ENCODE results near the gene CHRM2. TPM values are rescaled to one million over a fixed set of nuclear protein-coding genes. Genes with fewer than 3 reads are reported as not detected.

CHRM2 gene
- total and polyA plus RNA-seq, 4 donors = 5.3 to 29.1 (median 13.2) TPM

DNA sequence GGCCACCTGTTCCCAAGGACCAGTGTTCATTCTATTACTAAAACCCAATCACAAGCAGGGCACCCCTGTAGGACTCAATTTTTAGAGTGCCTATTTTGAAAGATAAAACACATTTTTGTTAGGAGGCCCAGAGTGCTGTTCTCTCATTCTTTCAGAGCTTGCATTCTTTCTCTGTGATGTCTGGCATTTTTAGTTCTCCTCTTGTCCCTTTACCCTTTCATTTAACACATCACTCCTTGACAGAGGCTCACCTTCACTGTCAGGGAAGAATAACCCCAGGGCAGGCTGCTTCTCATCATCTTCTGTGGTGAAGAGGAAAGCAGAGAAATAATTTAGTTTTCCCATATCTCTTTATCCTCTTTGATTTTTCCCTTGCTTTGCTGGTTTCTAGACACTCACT lies 73.9 kb downstream of the CHRM2 start:
- Histone ChIP-seq H3K9me3 (ENCODE audit: control insufficient read depth, insufficient read depth, low read length) (no peaks in the 10 kb centered on the region), H3K4me3 (ENCODE audit: low read depth, low read length) (no peak overlapping the region), H3K4me1 (ENCODE audit: control insufficient read depth, insufficient read depth, low read length) (no peaks in the 10 kb centered on the region), H3K27me3 (ENCODE audit: control insufficient read depth, insufficient read depth, low read length) (no peaks in the 10 kb centered on the region), H3K27ac (ENCODE audit: low read depth, low read length) (no peak overlapping the region), H3K36me3 (ENCODE audit: control insufficient read depth, insufficient read depth, low read length) (no peaks in the 10 kb centered on the region)
- DNase-seq (ENCODE audit: low read depth in 4 of 6, low spot score in 6 of 6) = peak in 1 of 6 donors; percentile 10

GRCh38 chr7:136942994-136943393 lies 74.5 kb downstream of the CHRM2 start:
- Histone ChIP-seq H3K9me3 (ENCODE audit: control insufficient read depth, insufficient read depth, low read length) (no peaks in the 10 kb centered on the region), H3K36me3 (ENCODE audit: control insufficient read depth, insufficient read depth, low read length) (no peaks in the 10 kb centered on the region), H3K4me3 (ENCODE audit: low read depth, low read length) (no peak overlapping the region), H3K4me1 (ENCODE audit: control insufficient read depth, insufficient read depth, low read length) (no peaks in the 10 kb centered on the region), H3K27ac (ENCODE audit: low read depth, low read length) (no peak overlapping the region), H3K27me3 (ENCODE audit: control insufficient read depth, insufficient read depth, low read length) (no peaks in the 10 kb centered on the region)
- no peak for DNase-seq (ENCODE audit: low read depth in 4 of 6, low spot score in 6 of 6)
- WGBS (ENCODE audit: insufficient coverage) = no CpG with 5 or more reads among the region's 1 CpG

DNA sequence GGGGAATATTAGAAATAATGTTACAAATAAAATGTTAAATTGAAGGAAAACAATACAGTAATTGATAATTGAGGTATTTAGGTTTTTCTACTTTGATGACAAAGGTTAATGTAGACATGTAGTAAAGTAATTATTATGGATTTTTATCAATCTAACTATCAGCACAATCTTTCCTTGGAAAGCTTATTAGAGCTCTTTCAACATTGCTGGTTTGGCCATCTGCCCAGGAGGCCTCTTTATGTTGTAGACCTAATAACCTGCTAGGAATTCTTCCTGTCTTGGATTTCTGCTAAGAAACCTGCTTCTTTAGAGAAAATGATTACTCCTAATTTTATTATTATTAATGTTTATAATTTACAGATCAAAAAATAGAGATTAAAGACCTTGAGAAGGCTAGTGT lies 78.9 kb downstream of the CHRM2 start:
- H3K36me3 ChIP-seq (ENCODE audit: control insufficient read depth, insufficient read depth, low read length) = no peaks in the 10 kb centered on the region
- no peaks in the 10 kb centered on the region for H3K27me3 ChIP-seq (ENCODE audit: control insufficient read depth, insufficient read depth, low read length)
- H3K4me3 ChIP-seq (ENCODE audit: low read depth, low read length) = no peak overlapping the region
- DNase-seq (ENCODE audit: low read depth in 4 of 6, low spot score in 6 of 6) = no peak
- H3K27ac ChIP-seq (ENCODE audit: low read depth, low read length) = no peak overlapping the region
- H3K9me3 ChIP-seq (ENCODE audit: control insufficient read depth, insufficient read depth, low read length) = no peaks in the 10 kb centered on the region
- H3K4me1 ChIP-seq (ENCODE audit: control insufficient read depth, insufficient read depth, low read length) = no peaks in the 10 kb centered on the region

DNA sequence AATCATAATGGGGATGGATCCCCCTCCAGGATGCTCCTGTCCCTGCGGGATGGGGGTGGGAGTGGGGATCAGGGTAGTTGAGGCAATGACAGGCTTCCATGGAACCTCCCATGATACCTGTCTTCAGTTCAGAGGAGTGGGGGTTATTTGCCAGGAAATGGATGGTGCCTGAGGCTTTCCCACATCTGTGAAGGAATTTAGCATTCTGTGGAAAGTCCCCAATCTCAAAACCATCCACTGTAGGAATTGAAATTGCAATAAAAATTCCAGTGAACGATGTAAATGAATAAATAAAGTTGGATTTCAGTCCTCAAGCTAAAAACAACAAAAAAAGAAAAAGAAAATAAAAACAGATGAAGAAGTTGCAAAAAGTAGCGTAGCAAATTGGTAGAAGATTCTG lies 81.9 kb downstream of the CHRM2 start:
- WGBS (ENCODE audit: insufficient coverage) = 89% methylated on average over 1 of the region's 3 CpGs
- H3K4me1 ChIP-seq (ENCODE audit: control insufficient read depth, insufficient read depth, low read length) = no peaks in the 10 kb centered on the region
- no peak overlapping the region for H3K4me3 ChIP-seq (ENCODE audit: low read depth, low read length)
- DNase-seq (ENCODE audit: low read depth in 4 of 6, low spot score in 6 of 6) = no peak
- H3K27ac ChIP-seq (ENCODE audit: low read depth, low read length) = no peak overlapping the region
- H3K36me3 ChIP-seq (ENCODE audit: control insufficient read depth, insufficient read depth, low read length) = no peaks in the 10 kb centered on the region
- H3K27me3 ChIP-seq (ENCODE audit: control insufficient read depth, insufficient read depth, low read length) = no peaks in the 10 kb centered on the region
- no peaks in the 10 kb centered on the region for H3K9me3 ChIP-seq (ENCODE audit: control insufficient read depth, insufficient read depth, low read length)

DNA sequence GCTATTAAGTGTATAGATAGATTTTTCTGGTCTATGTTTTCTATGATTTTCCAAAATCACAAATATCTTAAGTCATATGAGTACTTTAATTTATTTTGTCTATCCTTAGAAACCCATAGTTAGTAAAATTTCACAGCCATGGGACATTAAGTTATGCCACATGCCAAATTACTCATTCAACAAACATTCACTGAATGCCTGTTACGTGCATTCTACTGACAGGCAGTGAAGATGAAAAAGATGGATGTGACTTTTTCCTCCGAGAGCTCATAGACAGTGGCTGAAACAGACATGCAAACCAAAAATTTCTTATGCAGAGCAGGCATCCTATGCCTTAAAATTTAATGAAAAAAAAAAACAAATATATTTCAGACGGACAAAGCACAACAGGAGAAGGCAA lies 84.9 kb downstream of the CHRM2 start:
- no peak for DNase-seq (ENCODE audit: low read depth in 4 of 6, low spot score in 6 of 6)
- 100% methylated on average over 1 of the region's 3 CpGs for WGBS (ENCODE audit: insufficient coverage)

GRCh38 chr7:136956232-136956631 lies 87.8 kb downstream of the CHRM2 start:
- Histone ChIP-seq H3K9me3 (ENCODE audit: control insufficient read depth, insufficient read depth, low read length) (no peaks in the 10 kb centered on the region), H3K4me1 (ENCODE audit: control insufficient read depth, insufficient read depth, low read length) (no peaks in the 10 kb centered on the region), H3K27ac (ENCODE audit: low read depth, low read length) (no peak overlapping the region), H3K4me3 (ENCODE audit: low read depth, low read length) (no peak overlapping the region), H3K36me3 (ENCODE audit: control insufficient read depth, insufficient read depth, low read length) (no peaks in the 10 kb centered on the region), H3K27me3 (ENCODE audit: control insufficient read depth, insufficient read depth, low read length) (no peaks in the 10 kb centered on the region)
- no peak for DNase-seq (ENCODE audit: low read depth in 4 of 6, low spot score in 6 of 6)
- no CpG with 5 or more reads among the region's 1 CpG for WGBS (ENCODE audit: insufficient coverage)

More for the DNA sequence above, 84.9 kb downstream of the CHRM2 start:
- H3K9me3 ChIP-seq (ENCODE audit: control insufficient read depth, insufficient read depth, low read length) = no peaks in the 10 kb centered on the region
- H3K4me1 ChIP-seq (ENCODE audit: control insufficient read depth, insufficient read depth, low read length) = no peaks in the 10 kb centered on the region
- H3K27me3 ChIP-seq (ENCODE audit: control insufficient read depth, insufficient read depth, low read length) = no peaks in the 10 kb centered on the region
- H3K27ac ChIP-seq (ENCODE audit: low read depth, low read length) = no peak overlapping the region
- no peak overlapping the region for H3K4me3 ChIP-seq (ENCODE audit: low read depth, low read length)
- H3K36me3 ChIP-seq (ENCODE audit: control insufficient read depth, insufficient read depth, low read length) = no peaks in the 10 kb centered on the region

GRCh38 chr7:136956671-136957070 lies 88.2 kb downstream of the CHRM2 start:
- Histone ChIP-seq H3K4me1 (ENCODE audit: control insufficient read depth, insufficient read depth, low read length) (no peaks in the 10 kb centered on the region), H3K27ac (ENCODE audit: low read depth, low read length) (no peak overlapping the region), H3K4me3 (ENCODE audit: low read depth, low read length) (no peak overlapping the region), H3K36me3 (ENCODE audit: control insufficient read depth, insufficient read depth, low read length) (no peaks in the 10 kb centered on the region), H3K9me3 (ENCODE audit: control insufficient read depth, insufficient read depth, low read length) (no peaks in the 10 kb centered on the region), H3K27me3 (ENCODE audit: control insufficient read depth, insufficient read depth, low read length) (no peaks in the 10 kb centered on the region)
- no peak for DNase-seq (ENCODE audit: low read depth in 4 of 6, low spot score in 6 of 6)
- WGBS (ENCODE audit: insufficient coverage) = no CpG with 5 or more reads among the region's 3 CpGs

- Histone ChIP-seq H3K9me3 (ENCODE audit: control insufficient read depth, insufficient read depth, low read length) (no peaks in the 10 kb centered on the region), H3K27ac (ENCODE audit: low read depth, low read length) (no peak overlapping the region), H3K4me1 (ENCODE audit: control insufficient read depth, insufficient read depth, low read length) (no peaks in the 10 kb centered on the region), H3K27me3 (ENCODE audit: control insufficient read depth, insufficient read depth, low read length) (no peaks in the 10 kb centered on the region), H3K36me3 (ENCODE audit: control insufficient read depth, insufficient read depth, low read length) (no peaks in the 10 kb centered on the region), H3K4me3 (ENCODE audit: low read depth, low read length) (no peak overlapping the region)
- DNase-seq (ENCODE audit: low read depth in 4 of 6, low spot score in 6 of 6) = no peak
- WGBS (ENCODE audit: insufficient coverage) = no CpG with 5 or more reads among the region's 2 CpGs
Observed at GRCh38 chr7:136957391-136957790, 88.9 kb downstream of the CHRM2 start.

DNA sequence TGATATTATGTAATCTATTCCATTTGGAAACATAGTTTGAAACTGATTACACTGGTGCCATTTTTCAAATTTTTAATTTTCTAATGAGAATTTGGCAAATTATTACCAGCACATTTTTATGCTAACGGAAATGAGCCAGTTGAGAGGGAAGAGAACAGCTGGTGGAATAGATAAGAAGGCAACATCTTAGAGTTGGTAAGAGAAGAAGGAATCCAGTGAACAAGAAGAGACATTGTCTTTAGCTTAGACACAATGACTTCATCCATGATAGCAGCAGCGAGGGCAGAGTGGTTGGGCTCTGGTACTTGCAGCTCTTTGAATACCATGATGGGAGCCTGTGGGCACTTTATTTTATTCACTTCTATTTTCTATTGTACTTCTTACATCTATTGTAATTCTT lies 89.6 kb downstream of the CHRM2 start:
- 80% methylated on average over 1 of the region's 2 CpGs for WGBS (ENCODE audit: insufficient coverage)
- H3K27ac ChIP-seq (ENCODE audit: low read depth, low read length) = no peak overlapping the region
- no peaks in the 10 kb centered on the region for H3K9me3 ChIP-seq (ENCODE audit: control insufficient read depth, insufficient read depth, low read length)
- no peaks in the 10 kb centered on the region for H3K27me3 ChIP-seq (ENCODE audit: control insufficient read depth, insufficient read depth, low read length)
- no peaks in the 10 kb centered on the region for H3K36me3 ChIP-seq (ENCODE audit: control insufficient read depth, insufficient read depth, low read length)
- H3K4me1 ChIP-seq (ENCODE audit: control insufficient read depth, insufficient read depth, low read length) = no peaks in the 10 kb centered on the region
- no peak for DNase-seq (ENCODE audit: low read depth in 4 of 6, low spot score in 6 of 6)
- no peak overlapping the region for H3K4me3 ChIP-seq (ENCODE audit: low read depth, low read length)

DNA sequence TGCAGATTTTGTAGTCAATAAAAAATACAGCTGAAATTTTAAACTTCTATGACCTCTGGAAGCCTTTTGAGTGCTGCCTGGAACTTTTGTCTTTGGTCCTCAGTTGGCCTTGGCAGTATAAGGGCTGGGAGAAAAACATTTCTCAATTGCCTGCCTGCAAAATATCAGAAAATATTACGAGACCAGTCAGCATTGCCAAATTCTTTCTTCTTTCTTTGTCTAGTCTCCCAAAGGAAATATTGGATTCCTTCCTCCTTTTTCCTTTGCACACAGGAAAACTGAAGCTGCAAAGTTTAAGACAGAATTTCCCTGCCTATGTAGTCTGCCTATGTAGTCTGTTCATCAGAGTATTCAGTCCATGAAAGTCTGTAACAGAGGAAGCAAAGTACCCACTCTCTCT lies 95.9 kb downstream of the CHRM2 start:
- no peaks in the 10 kb centered on the region for H3K9me3 ChIP-seq (ENCODE audit: control insufficient read depth, insufficient read depth, low read length)

More for the DNA sequence above, 95.9 kb downstream of the CHRM2 start:
- H3K4me1 ChIP-seq (ENCODE audit: control insufficient read depth, insufficient read depth, low read length) = no peaks in the 10 kb centered on the region
- H3K27me3 ChIP-seq (ENCODE audit: control insufficient read depth, insufficient read depth, low read length) = no peaks in the 10 kb centered on the region
- DNase-seq (ENCODE audit: low read depth in 4 of 6, low spot score in 6 of 6) = peak in 1 of 6 donors; percentile 29
- no peaks in the 10 kb centered on the region for H3K36me3 ChIP-seq (ENCODE audit: control insufficient read depth, insufficient read depth, low read length)
- WGBS (ENCODE audit: insufficient coverage) = no CpG with 5 or more reads among the region's 1 CpG
- H3K4me3 ChIP-seq (ENCODE audit: low read depth, low read length) = no peak overlapping the region
- no peak overlapping the region for H3K27ac ChIP-seq (ENCODE audit: low read depth, low read length)
